Amygdala (tissue), 56 donors: ENCODE data around the gene TRMT61A.
"Not testable (repeated sequence)": the region's sequence is repeated elsewhere in the genome, so short reads cannot be mapped to it uniquely, and the experiment has no call there.

ENCODE experiments used
- DNase-seq, 56 donors: peaks; one replicate each; lab custom pipeline; 2025; lab: John Stamatoyannopoulos, UW

The TRMT61A gene

DNA sequence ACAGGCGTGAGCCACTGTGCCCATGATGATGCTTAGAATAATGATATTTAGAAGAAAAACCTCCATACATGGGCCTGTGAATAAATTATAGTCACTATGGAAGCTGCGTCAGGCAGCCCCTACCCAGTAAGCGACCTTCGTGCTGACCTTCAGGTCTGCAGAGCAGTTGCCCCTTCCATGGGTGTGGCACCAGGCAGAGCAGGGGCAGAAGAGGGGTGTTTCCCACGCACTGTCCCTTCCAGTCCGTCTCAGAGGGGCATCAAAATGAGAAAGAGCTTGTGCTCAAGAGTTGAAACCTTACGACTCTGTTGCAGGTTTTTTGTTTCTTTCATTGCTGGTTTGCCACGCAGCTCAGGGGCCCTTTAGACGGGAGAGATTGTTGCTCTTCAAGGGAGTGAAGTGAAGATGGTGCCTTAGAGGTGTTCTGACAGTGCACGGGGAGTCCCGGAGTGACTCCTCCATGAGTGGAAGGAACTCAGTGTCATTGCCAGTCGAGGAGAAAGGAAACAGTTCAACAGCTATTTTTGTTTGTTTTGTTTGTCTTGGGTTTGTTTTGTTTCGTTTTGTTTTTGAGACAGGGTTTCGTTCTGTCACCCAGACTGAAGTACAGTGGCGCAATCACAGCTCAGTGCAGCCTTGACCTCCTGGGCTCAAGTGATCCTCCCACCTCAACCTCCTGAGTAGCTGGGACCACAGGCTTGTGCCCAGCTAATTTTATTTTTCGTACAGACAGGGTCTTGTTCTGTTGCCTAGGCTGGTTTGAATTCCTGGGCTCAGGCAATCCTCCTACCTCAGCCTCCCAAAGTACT, 20.3 kb upstream of the TRMT61A start:
- DNase-seq: no peak

DNA sequence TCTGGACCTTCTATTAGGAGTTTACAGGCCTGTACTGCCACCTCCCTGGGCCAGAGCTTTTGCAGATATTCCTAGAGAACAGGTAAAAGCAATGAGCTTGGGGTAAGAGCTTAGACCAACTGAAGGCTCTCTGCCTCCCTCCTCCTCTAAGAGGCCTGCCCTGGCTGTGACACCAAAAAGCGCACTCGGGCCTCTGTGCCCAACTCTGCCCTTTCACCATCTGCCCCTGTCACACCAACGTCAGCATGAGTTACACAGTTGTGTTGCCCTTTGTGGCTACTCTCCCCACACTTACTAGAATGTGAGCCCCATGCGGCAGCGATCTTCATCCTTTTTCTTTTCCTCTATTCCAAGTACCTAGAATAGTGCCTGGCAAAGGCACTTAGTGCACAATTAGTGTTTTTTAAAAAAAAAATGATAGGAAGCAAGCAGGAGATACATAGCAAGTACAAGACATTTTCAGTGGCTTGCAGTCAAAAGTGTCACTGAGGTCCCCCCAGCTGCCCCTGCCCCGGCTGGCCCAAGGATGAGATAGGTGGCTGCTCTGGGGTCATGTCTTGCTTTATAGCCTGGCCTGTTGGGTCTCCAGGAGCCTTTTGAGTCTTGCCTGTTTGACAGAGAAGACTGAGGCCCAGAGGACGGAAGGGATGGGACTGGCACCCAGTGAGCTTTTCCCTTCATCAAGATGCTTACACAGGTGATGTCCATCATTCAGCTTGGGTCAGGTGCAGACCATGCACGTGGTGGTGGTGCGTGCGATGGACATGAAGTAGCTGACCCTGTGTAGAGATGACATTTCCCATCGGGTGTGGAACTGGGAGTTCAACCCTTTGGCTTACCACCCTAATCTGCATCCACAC, 18.9 kb upstream of the TRMT61A start:
- DNase-seq: no peak

DNA sequence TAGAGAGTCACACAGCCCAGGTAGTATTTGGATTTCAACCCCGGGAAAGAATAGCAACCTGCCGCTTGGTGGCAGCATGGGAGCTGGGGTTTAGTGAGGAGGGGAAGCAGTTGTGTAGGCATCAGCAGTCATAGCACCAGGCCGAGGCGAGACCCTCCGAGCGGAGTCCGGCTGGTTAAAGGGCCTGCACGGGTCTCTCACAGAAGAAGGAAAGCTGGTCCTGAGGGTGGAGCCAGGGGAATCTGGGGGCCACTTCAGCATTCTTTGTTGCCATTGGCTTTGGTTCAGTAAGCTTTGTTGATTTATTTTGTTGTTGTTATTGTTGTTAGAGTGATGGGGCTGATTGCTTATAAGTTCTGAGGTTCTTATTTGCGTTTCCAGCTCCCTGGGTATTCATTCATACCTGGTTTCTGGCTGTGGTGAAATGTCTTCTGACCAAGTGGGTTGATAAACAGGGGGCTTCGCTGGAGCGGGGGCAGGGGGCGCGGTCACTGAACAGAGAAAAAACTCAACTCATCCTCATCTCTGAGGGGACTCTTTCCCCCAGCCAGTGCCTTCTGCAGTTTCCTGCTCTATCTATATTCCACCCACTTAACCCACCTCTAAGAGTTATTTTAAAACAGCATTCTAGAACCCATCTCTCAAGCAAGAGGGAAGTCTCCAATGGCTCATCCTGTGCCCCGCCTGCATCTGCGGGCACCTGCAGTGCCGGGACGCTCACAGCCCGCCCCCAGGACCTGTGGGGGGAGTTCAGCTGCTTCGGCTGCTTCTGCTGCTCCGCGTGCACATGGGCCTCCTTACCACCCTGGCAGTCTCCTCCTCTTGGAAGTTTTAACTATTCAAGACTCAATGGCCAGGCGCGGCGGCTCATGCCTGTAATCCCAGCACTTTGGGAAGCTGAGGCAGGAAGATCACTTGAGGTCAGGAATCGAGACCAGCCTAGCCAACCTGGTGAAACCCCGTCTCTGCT, 18.0 kb upstream of the TRMT61A start:
- DNase-seq: no peak

DNA sequence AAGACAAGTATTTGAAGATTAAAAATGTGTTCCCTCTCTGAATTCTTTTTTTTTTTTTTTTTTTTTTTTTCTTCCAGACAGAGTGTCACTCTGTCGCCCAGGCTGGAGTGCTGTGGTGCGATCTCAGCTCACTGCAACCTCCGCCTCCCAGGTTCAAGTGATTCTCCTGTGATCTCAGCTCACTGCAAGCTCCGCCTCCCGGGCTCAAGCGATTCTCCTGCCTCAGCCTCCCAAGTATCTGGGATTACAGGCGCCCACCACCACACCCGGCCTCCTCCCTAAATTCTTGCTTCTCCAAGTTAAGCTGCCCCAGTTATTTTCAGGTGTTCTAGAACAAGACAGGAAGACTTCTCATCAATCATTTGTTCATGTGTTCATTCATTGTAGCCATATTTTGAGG, 16.8 kb upstream of the TRMT61A start:
- not testable (repeated sequence) for DNase-seq

DNA sequence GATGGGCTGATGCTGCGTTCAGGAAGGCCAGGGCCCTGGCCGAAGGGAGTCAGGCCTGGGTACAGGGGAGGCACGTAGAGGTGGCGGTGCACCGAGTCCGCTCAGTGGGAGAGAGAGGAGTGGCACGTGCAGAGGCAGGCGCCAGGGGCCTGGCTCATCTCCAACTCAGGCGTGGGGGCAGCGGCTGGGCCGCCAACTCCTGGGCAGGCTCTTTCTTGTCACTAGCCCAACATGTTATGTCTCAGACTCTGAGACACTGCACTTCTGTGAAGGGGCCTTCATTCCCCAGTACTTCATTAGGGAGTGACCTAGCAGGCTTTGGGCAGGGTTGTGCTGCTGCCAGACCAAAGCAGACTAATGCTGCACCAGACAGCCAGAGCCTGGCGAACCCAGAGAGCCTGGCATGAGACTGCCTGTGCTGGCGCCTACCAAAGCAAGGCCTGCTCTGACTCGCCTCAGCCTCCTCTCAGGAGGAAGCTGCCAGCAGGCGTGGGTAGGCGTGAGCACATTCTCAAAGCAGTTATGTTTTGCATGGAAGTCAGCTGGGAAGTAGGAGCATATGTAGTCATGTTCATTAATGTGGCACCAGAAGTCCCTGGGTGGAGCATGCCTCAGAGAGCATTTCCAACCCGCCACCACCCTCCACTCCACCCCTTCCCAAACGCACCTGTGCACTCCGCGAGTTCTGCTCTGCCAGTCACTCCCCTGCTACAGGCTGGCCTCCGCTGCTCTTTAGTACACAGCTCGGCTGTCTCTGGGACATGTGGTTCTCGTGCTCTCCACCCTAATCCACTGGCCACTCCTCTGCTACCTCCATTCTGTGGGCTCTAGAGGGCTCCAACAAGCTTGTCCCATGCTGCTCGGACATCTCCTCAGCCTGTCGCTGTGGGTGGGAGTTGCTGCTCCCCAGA, 16.0 kb upstream of the TRMT61A start:
- peak in 46 of 56 donors; percentile 39 to 87 (median 72) for DNase-seq

DNA sequence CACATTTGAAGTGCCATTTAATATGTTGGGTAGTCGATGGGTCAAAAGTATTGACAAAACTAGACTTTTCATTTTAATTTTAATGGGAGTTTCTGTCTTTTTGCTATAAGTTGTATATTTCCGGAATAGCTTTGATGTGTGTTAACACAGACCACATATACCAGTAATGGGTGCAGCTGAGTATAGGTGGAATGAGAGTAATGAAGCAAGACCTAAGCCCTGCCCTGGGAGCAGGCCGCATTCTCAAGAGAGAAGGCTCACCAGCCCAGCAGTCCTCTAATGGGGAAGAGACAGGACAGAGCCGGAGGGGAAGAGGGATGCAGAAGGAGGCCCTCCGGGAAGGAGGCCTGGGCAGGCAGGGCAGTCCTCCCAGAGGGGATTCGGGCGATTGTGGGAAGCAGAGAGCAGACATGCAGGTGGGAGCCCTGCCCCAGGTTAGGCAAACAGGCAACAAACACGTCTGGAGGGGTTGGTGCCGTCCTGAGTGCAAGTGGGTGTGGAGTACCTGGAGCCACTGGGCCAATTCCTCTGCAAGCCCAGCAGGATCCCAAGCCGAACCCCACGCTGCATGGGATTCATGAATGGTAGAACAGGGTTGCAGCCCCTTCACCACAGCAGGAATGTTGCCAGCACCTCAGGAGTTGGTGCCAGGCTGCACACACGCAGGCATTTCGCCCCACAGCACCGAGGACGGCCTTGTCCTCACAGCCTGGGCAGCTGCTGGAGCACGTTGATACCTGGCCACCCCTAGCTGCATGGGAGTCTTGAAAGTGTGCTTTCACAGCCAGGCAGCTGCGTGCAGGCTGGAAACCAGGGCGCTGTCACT, 14.2 kb upstream of the TRMT61A start:
- DNase-seq: no peak

DNA sequence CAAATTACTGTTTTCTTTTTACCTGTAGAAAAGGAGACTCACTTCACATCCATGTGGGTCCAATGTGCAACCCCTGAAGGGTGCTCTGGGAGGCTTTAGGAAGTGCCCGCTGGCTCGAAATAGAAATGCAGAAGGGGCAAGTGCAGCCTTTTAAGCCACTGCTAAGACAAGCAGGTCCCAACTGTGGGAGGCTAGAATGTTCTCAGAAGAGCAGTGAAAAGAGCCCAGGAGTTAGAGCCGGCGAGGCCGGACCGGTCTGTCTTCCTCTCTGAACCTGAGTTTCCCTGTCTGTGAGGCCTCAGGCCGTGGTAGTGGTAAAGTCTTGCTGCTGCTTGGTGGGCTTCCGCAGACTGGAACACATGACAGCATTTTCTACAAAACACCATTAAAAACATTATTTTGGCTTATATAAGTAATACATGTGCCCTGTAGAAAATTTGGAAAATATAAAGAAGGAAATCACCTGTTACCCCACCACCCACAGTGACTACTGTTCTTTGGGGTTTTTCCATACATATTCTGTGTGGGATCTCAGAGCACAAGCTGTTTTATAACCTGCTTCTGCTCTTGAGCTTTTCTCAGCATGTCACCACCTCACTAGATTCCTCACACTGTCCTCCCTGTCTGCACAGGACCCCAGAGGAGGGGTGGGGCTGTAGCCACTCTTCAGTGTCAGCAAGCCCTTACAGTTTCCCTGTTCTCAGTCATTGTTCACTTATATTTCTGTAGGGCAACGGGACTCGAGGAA, 12.4 kb upstream of the TRMT61A start:
- DNase-seq: peak in 1 of 56 donors; percentile 32

DNA sequence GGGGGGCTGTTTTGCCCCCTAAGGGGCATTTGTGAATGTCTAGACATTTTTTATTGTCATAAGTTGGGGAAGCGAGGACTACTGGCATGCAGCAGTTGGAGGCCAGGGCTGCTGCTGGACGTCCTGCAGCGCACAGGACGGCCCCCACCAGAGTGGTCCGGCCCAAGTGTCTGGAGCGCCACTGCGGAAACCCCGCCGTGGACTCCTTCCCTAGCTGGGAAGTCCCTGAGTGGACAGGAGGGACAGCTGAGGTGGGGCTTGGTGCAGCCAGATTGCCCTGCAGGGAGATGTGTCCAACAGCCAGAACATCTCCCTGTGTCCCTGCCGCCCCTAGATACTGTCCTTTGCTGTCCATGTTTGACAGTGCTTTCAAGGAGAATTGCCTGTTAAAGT, 11.8 kb upstream of the TRMT61A start:
- DNase-seq: no peak

DNA sequence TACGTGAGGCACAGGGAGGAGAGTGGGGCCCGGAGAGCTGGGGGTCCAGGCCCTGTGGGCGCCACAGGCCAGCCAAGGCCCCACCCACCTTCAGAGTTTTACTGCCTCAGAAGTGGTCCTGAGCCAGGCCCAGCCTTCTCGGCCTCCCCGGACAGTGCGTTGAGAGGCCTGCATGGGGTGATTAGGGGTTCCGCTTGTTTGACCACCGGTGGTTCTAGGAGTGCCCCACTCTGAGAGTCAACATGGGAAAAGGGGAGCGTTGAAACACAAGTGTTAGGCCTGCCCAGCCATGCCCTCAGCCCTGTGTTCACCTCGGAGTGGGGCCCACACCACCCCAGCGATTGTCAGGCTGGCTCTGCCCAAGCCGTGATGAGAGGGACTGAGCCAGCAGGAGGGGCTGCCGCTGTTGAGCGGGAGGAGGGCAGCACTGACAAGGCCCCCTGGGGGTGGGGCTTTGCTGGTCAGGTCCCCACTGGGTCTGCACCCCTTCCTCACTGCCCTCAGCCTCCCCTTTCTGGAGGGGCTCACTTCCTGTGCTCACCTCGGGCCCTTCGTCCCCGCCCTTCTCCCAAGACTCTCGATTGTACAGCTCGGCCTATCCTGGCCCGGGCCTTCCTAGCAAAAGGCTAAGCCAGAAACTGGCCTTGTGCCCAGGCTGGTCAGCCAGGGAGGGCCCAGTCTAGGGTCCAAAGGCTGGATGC, 11.1 kb upstream of the TRMT61A start:
- DNase-seq: peak in 6 of 56 donors; percentile 35 to 62 (median 52)

DNA sequence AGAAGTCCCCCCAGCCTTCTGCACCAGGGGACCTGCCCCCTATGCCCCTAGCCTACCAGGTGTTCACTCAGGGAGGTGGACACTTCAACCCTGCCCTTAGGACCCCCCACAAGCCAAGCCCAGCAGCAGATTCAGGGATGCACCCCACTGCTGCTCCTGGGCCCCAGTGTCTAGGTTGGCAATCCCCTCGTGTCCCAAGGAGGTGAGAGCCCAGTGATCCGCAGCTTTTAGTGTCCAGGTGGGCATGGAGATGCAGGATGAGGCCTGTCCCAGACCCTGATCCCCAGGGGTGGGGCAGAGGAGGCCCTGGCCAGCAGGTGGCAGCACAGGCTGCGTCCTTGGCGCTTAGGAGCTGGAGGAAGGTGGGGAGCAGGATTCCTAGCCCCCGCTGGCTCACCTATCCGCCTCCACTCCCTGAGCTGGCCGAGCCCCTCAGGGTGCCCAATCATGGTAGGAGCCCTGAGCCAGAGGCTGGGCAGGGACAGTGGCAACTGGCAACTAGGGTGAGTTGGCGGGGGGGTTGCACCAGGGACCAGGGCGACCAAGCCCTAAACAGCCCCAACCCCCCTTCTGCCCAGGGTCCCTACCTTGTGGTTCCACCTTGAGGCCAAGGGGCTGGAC, 10.5 kb upstream of the TRMT61A start:
- DNase-seq: peak in 33 of 56 donors; percentile 34 to 79 (median 57)

DNA sequence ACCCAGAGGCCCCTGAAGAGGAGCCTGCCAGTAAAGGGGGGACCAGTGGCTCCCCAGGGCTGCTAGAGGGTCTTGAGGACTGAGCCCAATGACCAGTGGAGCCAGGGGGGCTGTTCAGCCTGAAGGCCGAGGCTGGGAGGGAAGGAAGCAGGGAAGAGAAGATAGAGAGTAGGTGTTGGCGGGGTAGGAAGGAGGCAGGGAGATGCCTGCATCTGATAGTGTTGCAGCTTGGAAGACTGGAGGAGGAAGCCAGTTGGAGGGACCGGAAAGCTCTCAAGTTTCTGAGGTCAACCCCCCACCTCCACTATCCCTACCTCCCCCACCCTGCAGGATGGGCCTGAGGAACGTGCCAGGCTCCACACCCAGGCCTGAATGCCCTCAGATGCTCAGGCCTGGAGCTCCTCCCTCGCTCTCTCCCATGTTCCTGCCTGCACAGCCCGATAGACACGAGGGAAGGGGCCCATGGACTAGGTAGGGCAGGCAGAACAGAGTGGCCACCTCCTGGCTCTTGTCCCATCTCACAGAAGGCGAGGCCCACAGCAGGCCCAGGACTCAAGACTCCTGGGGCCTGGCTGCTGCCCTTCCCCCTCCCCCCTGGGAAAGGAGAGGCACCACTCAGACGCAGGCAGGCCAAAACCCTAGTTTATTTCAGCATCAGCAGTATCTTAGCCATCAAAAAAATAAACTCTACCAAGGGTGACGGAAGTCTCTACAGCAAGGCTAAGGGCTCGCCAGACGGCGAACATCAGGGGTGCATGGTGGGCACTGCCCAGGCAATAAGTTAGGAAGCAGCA, 9.8 kb upstream of the TRMT61A start:
- DNase-seq: peak in 1 of 56 donors; percentile 48

DNA sequence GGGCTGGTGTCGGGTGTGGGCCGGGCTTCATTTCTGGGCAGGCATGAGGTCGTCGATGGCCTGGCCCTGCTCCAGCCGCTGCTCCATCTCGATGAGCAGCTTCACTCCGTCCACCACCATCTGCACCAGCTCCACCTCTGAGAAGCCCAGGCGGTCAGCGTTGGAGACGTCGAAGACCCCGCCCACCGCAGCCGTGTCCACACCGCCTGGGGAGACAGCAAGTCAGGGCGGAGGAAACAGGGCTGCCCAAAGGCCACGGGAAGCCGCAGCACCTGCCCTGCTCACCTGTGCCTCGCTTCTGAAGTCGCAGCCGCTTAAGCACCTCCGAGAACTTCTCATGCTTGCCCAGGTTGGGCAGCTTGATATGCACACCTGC, 9.2 kb upstream of the TRMT61A start:
- DNase-seq: no peak

DNA sequence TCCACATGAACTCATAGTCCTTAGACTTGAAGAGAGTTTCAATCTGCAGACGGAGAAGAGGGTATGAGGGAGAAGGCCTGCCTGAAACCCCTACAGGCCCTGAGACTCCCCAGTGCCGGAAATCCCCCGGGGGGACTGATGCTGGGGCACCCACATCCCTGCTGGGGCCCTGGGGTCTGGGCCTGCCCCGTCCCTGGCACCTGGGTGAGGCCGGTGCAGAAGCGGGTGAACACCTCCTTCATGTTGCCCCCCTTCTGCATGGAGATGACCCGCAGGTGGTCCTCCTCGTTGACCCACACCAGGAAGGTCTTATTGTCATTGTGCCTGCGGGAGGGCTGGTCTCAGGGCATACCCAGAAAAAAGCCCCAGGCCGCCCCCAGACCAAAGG, 8.7 kb upstream of the TRMT61A start:
- DNase-seq: no peak

DNA sequence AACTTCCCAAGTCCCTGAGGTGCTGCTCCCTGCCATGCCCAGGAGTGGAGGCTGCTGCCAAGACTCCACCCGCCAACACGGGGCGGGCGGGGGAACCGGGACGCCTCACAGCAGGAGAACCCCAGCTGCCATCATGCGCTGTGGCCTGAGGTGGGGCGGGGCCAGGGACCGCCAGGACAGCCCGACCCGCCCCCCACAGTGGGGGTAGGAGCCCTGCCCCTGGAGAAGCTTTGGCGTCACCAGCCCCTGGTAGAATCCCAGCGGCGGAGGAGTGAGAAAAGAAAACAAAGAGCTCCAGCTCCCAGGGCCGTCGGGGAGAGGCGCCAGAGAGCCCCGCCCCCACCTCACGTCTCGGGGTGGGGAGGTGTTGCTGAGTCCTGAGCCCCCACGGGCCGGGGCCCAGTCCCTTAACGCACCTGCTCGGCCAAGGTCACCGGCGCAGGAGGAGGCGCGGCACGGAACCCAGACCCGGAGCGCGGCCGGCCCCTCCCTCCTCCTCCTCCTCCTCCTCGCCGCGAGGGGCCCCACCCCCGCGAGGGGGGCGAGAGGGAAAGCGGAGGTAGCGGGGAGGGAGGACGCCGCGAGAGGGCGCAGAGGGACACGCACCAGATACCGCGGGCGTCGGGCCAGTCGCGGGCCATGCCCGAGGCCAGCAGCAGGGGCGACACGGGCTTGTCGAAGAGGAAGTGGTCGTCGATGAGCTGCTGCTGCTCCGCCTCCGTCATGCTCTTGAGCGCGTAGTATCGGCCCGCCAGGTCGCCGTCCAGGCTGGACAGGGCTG, 8.1 kb upstream of the TRMT61A start:
- DNase-seq: peak in 43 of 56 donors; percentile 43 to 86 (median 72)

DNA sequence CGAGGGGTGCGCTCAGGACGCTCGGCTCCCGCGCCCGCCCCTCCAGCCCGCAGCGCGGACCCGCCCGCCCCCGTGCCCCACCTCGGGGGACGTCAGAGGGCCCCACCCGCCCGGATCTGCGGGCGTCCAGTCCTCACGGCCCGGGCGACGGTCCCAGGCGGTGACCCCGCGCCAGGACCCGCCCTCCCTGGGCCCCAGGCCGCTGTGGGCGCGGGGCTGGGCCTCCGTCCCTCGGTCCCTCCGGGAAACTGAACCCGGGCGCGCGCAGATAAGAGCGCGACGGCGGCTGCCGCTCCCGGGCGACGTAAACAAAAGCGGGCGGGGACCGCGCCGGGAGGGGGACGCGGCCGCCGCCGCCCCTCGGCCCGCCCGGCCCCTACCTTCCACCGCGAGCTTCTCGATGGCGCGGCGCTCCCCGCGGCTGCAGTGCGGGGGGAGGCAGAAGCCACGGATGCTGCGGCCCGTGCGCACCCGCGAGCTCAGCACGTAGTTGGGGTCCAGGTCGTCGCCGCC, 7.5 kb upstream of the TRMT61A start:
- peak in 10 of 56 donors; percentile 66 to 84 (median 80) for DNase-seq
